NCI-H524 treated with DMSO at 0.1 percent for 48 hours (cell line): ENCODE data around the gene C19orf33.

ENCODE experiments used
- DNase-seq: peaks from one replicate; lab custom pipeline; 2025; lab: John Stamatoyannopoulos, UW

The C19orf33 gene

GRCh38 chr19:38308926-38309614 is 5.0 kb downstream of the C19orf33 start:
- DNase-seq: no peak

- DNase-seq: no peak
Measured at GRCh38 chr19:38309615-38310278, 5.7 kb downstream of the C19orf33 start.

DNA sequence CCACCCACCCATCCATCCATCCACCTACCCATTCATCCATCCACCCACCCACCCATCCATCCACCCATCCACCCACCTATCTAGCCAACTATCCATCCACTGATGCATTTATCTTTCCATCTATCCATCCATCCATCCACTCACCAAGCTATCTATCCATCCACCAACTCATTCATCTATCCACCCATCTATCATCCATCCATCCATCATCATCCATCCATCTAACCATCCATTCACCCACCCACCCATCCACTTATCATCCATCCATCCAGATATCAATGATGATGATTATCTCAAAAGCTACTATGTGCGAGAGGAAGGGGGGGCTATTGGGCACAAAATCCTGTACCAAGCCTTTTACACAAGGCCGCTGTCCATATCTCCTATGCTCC is 6.2 kb downstream of the C19orf33 start:
- DNase-seq: no peak

DNA sequence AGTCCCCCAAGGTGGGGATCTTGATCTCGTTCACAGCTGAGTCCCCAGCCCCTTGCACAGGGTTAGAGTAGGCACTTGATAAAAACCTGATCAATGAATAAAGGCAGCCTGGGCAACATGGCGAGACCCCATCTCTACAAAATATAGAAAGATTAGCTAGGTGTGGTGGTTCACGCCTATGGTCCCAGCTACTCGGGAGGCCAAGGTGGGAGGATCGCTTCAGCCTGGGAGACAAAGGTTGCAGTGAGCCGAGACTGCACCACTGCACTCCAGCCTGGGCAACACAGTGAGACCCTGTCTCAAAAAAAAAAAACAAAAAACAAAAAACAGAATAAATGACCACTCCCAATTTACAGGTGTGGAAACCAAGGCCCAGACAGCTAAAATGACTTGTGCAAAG is 6.9 kb downstream of the C19orf33 start:
- DNase-seq: no peak

- peak; percentile 96 for DNase-seq
Measured at GRCh38 chr19:38315657-38316476, 11.8 kb downstream of the C19orf33 start, which contains the start of gene YIF1B. Gene YIF1B (minus strand): TSS chr19:38315947. CDS start chr19:38315917, 30 bp downstream.

GRCh38 chr19:38316477-38317067 is 12.5 kb downstream of the C19orf33 start:
- no peak for DNase-seq

- DNase-seq: no peak
Measured at GRCh38 chr19:38317104-38317612, 13.1 kb downstream of the C19orf33 start.

DNA sequence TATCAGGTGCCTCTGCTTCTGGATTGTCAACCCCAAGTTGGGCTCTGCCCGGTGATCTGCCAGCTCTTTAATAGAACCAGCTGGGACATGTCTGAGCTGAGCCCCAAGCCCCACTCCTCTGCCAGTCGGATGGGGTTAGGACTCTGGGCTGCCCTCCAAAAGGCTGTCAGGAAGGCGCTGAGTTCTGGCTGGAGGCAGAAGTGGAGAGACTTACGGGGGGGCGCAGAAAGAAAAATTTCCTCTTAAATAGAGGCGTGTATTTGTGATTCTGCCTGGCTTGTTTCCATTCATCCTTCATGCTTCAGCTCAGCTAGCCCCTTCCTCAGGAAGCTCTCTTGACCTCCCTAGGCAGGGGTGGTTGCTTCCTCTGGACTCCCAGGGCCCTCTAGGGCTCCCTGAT is 14.6 kb downstream of the C19orf33 start:
- no peak for DNase-seq

DNA sequence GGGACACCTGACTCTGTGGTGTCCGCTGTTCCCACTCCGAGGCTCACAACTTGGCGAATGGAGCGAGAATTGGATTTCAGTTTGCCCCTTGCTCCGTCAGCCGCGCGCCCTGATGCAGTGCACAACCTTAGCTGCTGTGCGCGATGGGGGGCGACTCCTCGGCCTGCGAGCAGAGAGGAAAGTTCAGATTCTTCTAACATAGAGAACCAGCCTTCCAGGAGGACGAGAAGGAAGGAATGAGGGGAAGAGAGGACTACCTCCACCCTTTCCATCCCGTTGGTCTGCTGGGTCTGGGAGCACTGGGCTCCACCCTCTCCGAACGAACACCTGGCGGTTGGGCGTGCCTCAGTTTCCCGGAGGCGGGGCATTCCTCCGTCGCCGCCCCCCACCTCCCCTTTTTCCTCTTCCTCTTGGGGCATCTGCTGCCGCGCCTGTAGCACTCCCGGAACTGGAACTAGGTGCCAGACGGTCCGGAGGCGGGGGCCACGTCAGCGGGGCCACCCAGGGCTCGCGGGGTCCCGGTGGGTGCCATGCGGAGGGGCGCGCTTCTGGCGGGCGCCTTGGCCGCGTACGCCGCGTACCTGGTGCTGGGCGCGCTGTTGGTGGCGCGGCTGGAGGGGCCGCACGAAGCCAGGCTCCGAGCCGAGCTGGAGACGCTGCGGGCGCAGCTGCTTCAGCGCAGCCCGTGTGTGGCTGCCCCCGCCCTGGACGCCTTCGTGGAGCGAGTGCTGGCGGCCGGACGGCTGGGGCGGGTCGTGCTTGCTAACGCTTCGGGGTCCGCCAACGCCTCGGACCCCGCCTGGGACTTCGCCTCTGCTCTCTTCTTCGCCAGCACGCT is 15.6 kb downstream of the C19orf33 start, which contains the start of gene KCNK6:
TSS of gene KCNK6 (plus strand) at position 425 of the 838 bp plus-strand sequence. CDS start at position 531, 106 bp downstream.
- no peak for DNase-seq

DNA sequence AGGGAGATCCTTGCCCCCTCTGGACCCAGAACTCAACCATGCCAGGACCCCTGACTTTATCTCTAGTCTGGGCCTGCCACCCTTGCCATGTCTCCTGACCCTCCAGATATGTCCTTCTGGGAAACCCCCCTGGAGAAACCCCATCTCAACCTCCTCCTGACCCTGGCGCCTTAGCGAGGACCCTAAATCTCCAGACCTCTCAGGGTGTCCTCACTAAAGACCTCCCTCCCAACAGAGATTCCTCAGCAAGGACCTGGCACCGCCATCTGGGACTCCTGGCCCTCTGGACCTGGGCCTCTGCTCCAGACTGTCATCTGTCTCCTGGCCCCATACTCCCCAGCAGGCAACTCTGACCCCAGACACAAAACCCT is 16.9 kb downstream of the C19orf33 start:
- no peak for DNase-seq

GRCh38 chr19:38321646-38322196 is 17.7 kb downstream of the C19orf33 start:
- no peak for DNase-seq

DNA sequence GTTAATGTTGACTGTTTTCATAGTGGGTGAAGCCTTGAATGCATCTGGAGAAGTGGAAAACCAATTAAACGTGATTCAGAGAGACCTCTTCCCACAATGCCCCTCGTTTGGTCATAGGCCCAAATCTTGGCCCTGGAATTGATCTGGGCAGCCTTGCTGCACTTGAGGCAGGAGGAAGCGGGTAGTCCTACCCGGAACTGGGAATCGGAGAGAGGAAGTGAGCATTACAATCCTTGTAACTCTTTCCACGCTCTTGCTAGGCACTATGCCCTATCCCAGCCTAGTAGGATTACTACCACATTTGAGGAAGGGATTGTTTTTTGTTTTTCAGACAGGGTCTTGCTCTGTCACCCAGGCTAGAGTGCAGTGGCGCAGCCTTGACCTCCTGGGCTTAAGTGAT is 19.2 kb downstream of the C19orf33 start:
- DNase-seq: no peak

GRCh38 chr19:38324431-38324830 is 20.4 kb downstream of the C19orf33 start:
- DNase-seq: no peak

GRCh38 chr19:38326591-38326990 is 22.5 kb downstream of the C19orf33 start:
- DNase-seq: no peak

GRCh38 chr19:38329651-38330050 is 25.6 kb downstream of the C19orf33 start:
- no peak for DNase-seq

DNA sequence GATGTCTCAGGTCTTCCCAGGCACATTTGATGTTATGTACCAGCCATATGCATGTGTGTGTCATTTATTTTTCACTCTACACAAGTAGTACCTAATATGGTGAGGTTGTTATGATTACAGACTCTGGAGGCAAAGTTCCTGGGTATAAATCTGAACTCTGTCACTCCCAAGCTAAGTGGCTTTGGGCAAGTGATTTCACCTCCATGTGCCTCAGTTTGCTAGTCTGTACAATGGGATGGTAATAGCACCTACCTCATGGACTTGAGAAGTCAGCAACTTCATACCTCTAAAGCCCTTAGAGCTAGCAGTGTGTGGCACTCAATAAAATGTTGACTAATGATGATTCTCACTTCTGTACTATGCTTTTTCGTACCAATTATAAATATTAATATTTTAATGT is 27.7 kb downstream of the C19orf33 start:
- DNase-seq: no peak

- no peak for DNase-seq
Measured at GRCh38 chr19:38333245-38333644, 29.2 kb downstream of the C19orf33 start.

DNA sequence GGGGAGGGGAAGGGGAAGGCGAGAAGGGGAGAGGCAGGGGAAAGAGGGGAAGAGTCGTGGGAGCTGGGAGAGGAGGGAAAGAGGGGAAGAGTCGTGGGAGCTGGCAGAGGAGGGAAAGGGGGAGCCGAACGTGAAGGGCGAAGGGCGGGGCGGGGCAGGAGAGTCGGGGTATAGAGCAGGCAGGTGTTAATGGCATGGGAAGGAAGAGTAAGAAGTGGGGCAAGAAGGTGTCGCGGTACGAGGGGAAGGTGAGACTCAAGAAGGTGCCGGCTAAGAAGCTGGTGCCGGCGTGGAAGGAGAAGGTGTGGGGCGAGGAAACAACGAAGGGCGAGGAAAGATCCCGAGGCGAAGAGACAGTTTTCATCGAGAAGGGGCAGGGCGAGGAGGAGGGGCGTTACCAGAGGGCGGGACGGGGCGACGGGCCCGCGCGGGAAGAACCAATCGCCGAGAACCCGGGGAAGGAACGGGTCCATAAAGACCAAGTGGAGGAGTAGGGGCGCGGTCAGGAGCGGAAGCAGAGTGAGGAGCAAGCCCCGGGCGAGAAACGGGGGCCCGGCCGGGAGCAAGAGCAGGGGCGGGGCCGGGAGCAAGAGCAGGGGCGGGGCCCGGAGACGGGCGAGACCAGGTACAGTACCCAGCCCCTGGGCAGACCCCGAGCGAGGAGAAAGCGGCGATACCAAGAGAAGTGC is 32.0 kb downstream of the C19orf33 start:
- DNase-seq: peak; percentile 94

DNA sequence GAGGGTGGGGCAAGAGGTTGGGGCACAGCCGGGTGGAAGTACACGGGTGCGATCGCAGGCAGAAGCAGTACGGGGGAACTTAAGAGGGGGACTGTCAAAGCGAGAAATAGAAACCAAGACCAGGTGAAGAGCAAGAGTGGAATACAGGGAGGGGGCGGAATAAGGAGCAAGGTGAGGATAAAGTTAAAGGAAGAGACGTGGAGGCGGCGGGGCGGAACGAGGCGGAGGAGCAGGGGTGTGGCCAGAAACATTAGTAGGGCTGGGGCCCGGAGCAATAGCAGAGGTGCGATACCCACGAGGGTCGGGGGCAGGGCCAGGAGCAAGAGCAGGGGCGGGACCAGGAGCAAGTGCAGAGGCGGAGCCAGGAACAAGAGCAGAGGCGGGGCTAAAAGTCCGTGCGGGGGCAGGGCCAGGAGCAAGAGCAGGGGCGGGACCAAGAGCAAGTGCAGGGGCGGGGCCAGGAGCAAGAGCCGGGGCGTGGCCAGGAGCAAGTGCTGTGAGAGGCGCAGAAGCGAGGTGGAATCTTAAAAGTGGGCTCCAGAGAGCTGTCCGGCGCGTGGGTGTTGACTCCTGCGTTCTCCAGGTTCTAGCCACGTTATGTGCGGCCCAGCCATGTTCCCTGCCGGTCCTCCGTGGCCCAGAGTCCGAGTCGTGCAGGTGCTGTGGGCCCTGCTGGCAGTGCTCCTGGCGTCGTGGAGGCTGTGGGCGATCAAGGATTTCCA is 32.7 kb downstream of the C19orf33 start:
- peak; percentile 60 for DNase-seq

GRCh38 chr19:38337360-38337653 is 33.3 kb downstream of the C19orf33 start:
- no peak for DNase-seq
